SKM-1 treated with dmso at 0.1 percent for 144 hours (cell line): ENCODE results near the gene IL20RB.
A peak's percentile ranks its signal among the peaks of the same experiment; 100 is the strongest.

ENCODE experiments used
- DNase-seq: peaks from one replicate; lab custom pipeline; 2025; ENCODE audit not compliant: unreplicated experiment; lab: John Stamatoyannopoulos, UW

IL20RB gene

DNA sequence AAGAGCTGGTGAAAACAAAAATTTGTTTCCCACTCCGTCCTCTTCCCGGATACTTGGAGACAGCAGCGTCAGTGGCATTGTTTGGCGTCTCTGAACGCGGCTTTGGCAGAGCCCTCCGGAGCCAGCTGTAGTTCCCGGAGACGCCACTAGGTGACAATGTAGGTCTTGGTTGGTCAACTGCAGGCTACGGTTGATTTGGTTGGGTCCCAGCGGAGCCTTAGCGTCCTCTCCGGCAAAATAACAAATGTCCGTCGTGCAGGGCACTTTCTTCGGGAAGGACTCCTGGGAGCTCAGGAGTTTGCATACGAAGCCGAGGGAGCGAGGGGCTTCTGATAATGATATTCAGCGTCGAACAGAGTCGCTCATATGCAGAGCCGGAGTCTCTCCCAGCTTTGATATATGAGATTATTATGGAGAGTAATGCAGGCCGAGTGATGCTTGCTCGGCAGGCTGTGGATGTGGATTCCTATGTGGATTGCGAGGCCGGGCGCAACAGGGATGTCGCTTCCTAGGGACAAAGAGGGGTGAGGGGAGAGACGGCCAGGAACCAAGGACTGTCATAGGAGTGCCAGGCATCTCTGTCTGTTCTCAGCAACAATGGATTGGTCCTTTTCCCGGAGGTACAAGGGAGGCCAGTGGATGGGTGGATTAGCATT is 74.8 kb downstream of the IL20RB start:
- DNase-seq, result peak; percentile 65

- peak; percentile 9 for DNase-seq
Observed at GRCh38 chr3:137035631-137036030, 77.8 kb downstream of the IL20RB start.

DNA sequence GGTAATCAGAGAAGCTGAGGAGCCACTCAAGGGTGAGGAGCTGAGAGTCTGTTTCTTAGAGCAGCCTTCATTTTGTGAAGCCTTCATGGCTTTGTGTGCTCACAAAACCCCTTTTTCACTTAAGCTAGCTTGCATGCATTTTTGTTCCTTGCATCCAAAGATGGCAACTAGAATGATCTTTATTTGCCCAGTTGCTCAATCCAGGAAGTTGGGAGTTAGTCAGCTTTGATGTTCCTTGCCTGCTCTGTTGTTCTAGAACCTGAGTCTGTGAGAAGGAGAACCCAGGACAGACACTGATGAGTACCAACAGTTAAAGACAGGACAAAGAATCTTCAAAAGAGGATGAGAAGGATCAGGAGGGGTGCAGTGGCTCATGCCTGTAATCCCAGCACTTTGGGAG is 81.8 kb downstream of the IL20RB start:
- no peak for DNase-seq

DNA sequence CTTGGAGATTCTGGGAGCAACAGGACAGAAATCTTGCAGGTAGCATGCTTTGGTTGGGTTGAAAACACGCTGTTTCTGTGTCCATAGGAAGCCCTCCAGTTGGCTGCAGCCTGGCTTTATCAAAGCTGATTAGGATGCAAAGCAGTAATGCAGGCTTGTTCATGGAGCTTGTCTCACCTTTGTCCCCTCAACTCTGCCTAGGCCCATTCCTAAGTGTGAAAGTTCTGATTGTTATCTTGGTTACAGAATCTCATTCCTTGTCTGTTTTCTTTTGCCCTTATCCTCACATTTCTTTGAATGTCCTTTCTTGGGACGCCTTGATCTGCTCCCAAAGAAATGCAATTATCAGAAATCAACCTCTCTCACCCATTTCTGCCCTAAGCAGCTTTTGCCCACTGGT is 83.5 kb downstream of the IL20RB start:
- DNase-seq, result no peak

- no peak for DNase-seq
Observed at GRCh38 chr3:137041686-137042085, 83.9 kb downstream of the IL20RB start.

GRCh38 chr3:137046747-137047146 is 89.0 kb downstream of the IL20RB start:
- no peak for DNase-seq

- DNase-seq, result no peak
Observed at GRCh38 chr3:137047240-137047639, 89.5 kb downstream of the IL20RB start.

GRCh38 chr3:137050281-137050680 is 92.5 kb downstream of the IL20RB start:
- DNase-seq, result no peak

GRCh38 chr3:137052298-137052697 is 94.5 kb downstream of the IL20RB start:
- DNase-seq, result no peak
